ENCODE results near the gene E2F1. TPM values are rescaled to one million over a fixed set of nuclear protein-coding genes. Genes with fewer than 3 reads are reported as not detected.

Gene E2F1
- total and polyA plus RNA-seq, 2 donors (not counting 3 experiments of a cell fraction or from before 2014, with no cell fraction given), result 20.7 to 29.6 TPM

- no peak overlapping the region for H3K4me2 ChIP-seq (ENCODE audit: insufficient read depth, low read length)
- no peak overlapping the region for H3K4me3 ChIP-seq (replicated peaks in 1 of 3; ENCODE audit: insufficient read depth in 1 of 3, low read depth in 1 of 3, low read length in 3 of 3)
- CTCF ChIA-PET, result interaction anchor here (1.6 to 3.8 kb wide), 2 partner anchors 13 to 183 kb away, joined by 5 to 16 read pairs; no protein-coding TSS in a partner anchor
- no peaks in the 10 kb centered on the region for H3K9me3 ChIP-seq (replicated peaks; ENCODE audit: control insufficient read depth, insufficient read depth, low read length)
- no peaks in the 10 kb centered on the region for H3K79me2 ChIP-seq (ENCODE audit: control insufficient read depth, insufficient read depth, low read length)
- POLR2A ChIA-PET, result no interaction called here
- no TSS peak for BruUV-seq (replicated peaks)
- dilution Hi-C loops (cut with MboI; ENCODE audit: extremely low pct_ligation_motif_present, low sequenced_read_pairs), result no loop called here
- no peak for DNase-seq (ENCODE audit: low read depth, low spot score)
- peaks cover 2 to 22% of the 10 kb centered on the region in 2 experiments for H3K36me3 ChIP-seq (ENCODE audit: control insufficient read depth in 2 of 2, extremely low read depth in 1 of 2, insufficient read depth in 2 of 2, low read length in 2 of 2)
- H3K9me1 ChIP-seq (replicated peaks; ENCODE audit: control insufficient read depth, extremely low read depth, insufficient read depth, low read length), result no peaks in the 10 kb centered on the region
- no peak overlapping the region for H2AFZ ChIP-seq (ENCODE audit: low read depth, low read length)
- FAIRE-seq, result no peak
- H4K20me1 ChIP-seq (replicated peaks; ENCODE audit: control insufficient read depth, extremely low read depth, insufficient read depth, low read length), result no peaks in the 10 kb centered on the region
- H3K27me3 ChIP-seq (ENCODE audit: control insufficient read depth in 2 of 2, insufficient read depth in 2 of 2, low read length in 2 of 2), result no peaks in the 10 kb centered on the region
- TF ChIP-seq POLR2AphosphoS5 (IDR thresholded peaks at IDR 0.05; ENCODE audit: insufficient read depth, low read depth, low read length) (no peak), FOS (IDR thresholded peaks at IDR 0.05; ENCODE audit: borderline replicate concordance, insufficient read depth, low read length) (no peak), EZH2 (IDR thresholded peaks at IDR 0.05; ENCODE audit: borderline replicate concordance, low read depth, low read length, severe bottlenecking) (no peak)
- no peak overlapping the region for H3K9ac ChIP-seq (replicated peaks; ENCODE audit: extremely low read depth, insufficient read depth, low read length)
- no peaks in the 10 kb centered on the region for H3K4me1 ChIP-seq (ENCODE audit: control insufficient read depth, extremely low read depth, insufficient read depth, low read length)
- no peak overlapping the region for H3K27ac ChIP-seq (ENCODE audit: insufficient read depth, low read depth, low read length)
- intact Hi-C loops (cut with micrococcal nuclease), result no loop called here
Observed at GRCh38 chr20:33640287-33640686, 45.9 kb downstream of the E2F1 start.

- dilution Hi-C loops (cut with MboI; ENCODE audit: extremely low pct_ligation_motif_present, low sequenced_read_pairs) (no loop called here), intact Hi-C loops (cut with micrococcal nuclease) (no loop called here)
- no peaks in the 10 kb centered on the region for H3K9me3 ChIP-seq (replicated peaks; ENCODE audit: control insufficient read depth, insufficient read depth, low read length)
- FAIRE-seq, result no peak
- no peak overlapping the region for H3K9ac ChIP-seq (replicated peaks; ENCODE audit: extremely low read depth, insufficient read depth, low read length)
- H3K27ac ChIP-seq (ENCODE audit: insufficient read depth, low read depth, low read length), result no peak overlapping the region
- H2AFZ ChIP-seq (ENCODE audit: low read depth, low read length), result no peak overlapping the region
- H3K4me1 ChIP-seq (ENCODE audit: control insufficient read depth, extremely low read depth, insufficient read depth, low read length), result no peaks in the 10 kb centered on the region
- peaks cover 2 to 9% of the 10 kb centered on the region in 2 experiments for H3K36me3 ChIP-seq (ENCODE audit: control insufficient read depth in 2 of 2, extremely low read depth in 1 of 2, insufficient read depth in 2 of 2, low read length in 2 of 2)
- H3K4me3 ChIP-seq (replicated peaks in 1 of 3; ENCODE audit: insufficient read depth in 1 of 3, low read depth in 1 of 3, low read length in 3 of 3), result no peak overlapping the region
- CTCF ChIA-PET, result interaction anchor here (1.7 kb wide), 1 partner anchor 16 kb away, joined by 4 read pairs; no protein-coding TSS in a partner anchor
- TF ChIP-seq EZH2 (IDR thresholded peaks at IDR 0.05; ENCODE audit: borderline replicate concordance, low read depth, low read length, severe bottlenecking) (no peak), JUN (IDR thresholded peaks at IDR 0.05; ENCODE audit: borderline replicate concordance, insufficient read depth, insufficient read length, low read depth) (no peak), MAX (IDR thresholded peaks at IDR 0.05; ENCODE audit: insufficient read depth, insufficient read length) (no peak), FOS (IDR thresholded peaks at IDR 0.05; ENCODE audit: borderline replicate concordance, insufficient read depth, low read length) (no peak), CTCF (IDR thresholded peaks at IDR 0.05; ENCODE audit: extremely low read depth in 1 of 2, insufficient read depth in 1 of 2, low read depth in 1 of 2, low read length in 2 of 2) (no peak), GATA2 (IDR thresholded peaks at IDR 0.05; ENCODE audit: insufficient read depth, insufficient read length, low read depth, low read length) (no peak)
- H3K27me3 ChIP-seq (ENCODE audit: control insufficient read depth in 2 of 2, insufficient read depth in 2 of 2, low read length in 2 of 2), result no peaks in the 10 kb centered on the region
- no peaks in the 10 kb centered on the region for H3K9me1 ChIP-seq (replicated peaks; ENCODE audit: control insufficient read depth, extremely low read depth, insufficient read depth, low read length)
- H3K79me2 ChIP-seq (ENCODE audit: control insufficient read depth, insufficient read depth, low read length), result no peaks in the 10 kb centered on the region
- no peak for DNase-seq (ENCODE audit: low read depth, low spot score)
- no peak overlapping the region for H3K4me2 ChIP-seq (ENCODE audit: insufficient read depth, low read length)
- POLR2A ChIA-PET, result no interaction called here
- no TSS peak for BruUV-seq (replicated peaks)
- H4K20me1 ChIP-seq (replicated peaks; ENCODE audit: control insufficient read depth, extremely low read depth, insufficient read depth, low read length), result no peaks in the 10 kb centered on the region
Observed at GRCh38 chr20:33636776-33637175, 49.4 kb downstream of the E2F1 start.
